ENCODE measurements around the gene MCM5. TPM values are rescaled to one million over a fixed set of nuclear protein-coding genes. Genes with fewer than 3 reads are reported as not detected.

The MCM5 gene
- total RNA-seq, 1 experiment from 2014 or later = 107 TPM

DNA sequence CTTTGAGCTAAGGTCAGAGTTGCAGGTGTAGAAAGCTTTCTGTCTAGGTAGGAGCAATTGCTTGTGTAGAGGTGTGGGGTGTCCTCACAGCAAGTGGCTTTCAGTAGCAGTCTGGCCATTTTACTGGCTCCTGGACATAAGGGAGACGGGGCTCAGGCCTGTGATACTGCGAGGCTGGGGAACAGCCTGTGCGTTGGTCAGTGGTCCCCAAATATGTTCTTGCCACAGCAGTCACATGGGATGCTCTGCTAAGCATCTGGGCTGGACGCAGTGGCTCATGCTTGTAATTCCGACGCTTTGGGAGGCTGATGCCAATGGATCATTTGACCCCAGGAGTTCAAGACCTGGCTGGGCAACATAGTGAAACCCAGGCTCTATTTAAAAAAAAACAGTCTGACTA is 1.9 kb downstream of the MCM5 start:
- no peak overlapping the region for H3K27ac Mint-ChIP-seq (ENCODE audit: unreplicated experiment)
- H3K4me3 Mint-ChIP-seq (ENCODE audit: unreplicated experiment) = no peak overlapping the region
- Histone ChIP-seq H3K36me3 (ENCODE audit: control insufficient read depth, insufficient read depth, low read length) (peaks cover 3% of the 10 kb centered on the region), H3K4me1 (peaks cover 5% of the 10 kb centered on the region), H3K4me3 (ENCODE audit: low read depth, low read length) (no peak overlapping the region), H3K27me3 (replicated peaks; ENCODE audit: control insufficient read depth, insufficient read depth, low read length) (no peaks in the 10 kb centered on the region), H3K9me3 (no peaks in the 10 kb centered on the region)
- BruUV-seq (replicated peaks) = no TSS peak
- ChIA-PET CTCF (no interaction called here), POLR2A (no interaction called here)
- peaks cover 63% of the 10 kb centered on the region for H3K36me3 Mint-ChIP-seq (ENCODE audit: insufficient read depth, unreplicated experiment)
- H3K27me3 Mint-ChIP-seq (ENCODE audit: insufficient read depth, unreplicated experiment) = no peaks in the 10 kb centered on the region
- TF ChIP-seq, protein P1, sequence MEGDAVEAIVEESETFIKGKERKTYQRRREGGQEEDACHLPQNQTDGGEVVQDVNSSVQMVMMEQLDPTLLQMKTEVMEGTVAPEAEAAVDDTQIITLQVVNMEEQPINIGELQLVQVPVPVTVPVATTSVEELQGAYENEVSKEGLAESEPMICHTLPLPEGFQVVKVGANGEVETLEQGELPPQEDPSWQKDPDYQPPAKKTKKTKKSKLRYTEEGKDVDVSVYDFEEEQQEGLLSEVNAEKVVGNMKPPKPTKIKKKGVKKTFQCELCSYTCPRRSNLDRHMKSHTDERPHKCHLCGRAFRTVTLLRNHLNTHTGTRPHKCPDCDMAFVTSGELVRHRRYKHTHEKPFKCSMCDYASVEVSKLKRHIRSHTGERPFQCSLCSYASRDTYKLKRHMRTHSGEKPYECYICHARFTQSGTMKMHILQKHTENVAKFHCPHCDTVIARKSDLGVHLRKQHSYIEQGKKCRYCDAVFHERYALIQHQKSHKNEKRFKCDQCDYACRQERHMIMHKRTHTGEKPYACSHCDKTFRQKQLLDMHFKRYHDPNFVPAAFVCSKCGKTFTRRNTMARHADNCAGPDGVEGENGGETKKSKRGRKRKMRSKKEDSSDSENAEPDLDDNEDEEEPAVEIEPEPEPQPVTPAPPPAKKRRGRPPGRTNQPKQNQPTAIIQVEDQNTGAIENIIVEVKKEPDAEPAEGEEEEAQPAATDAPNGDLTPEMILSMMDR (IDR thresholded peaks at IDR 0.05; ENCODE audit: insufficient read depth in 1 of 2, low read depth in 1 of 2, low read length in 1 of 2, severe bottlenecking in 1 of 2, unreplicated experiment in 1 of 2) = no peak
- no peaks in the 10 kb centered on the region for H3K9me3 Mint-ChIP-seq (ENCODE audit: unreplicated experiment)
- H3K4me1 Mint-ChIP-seq (ENCODE audit: low read depth, unreplicated experiment) = peaks cover 5% of the 10 kb centered on the region
- intact Hi-C loops (cut with micrococcal nuclease; ENCODE audit: unreplicated experiment) = no loop called here
- DNase-seq = no peak

DNA sequence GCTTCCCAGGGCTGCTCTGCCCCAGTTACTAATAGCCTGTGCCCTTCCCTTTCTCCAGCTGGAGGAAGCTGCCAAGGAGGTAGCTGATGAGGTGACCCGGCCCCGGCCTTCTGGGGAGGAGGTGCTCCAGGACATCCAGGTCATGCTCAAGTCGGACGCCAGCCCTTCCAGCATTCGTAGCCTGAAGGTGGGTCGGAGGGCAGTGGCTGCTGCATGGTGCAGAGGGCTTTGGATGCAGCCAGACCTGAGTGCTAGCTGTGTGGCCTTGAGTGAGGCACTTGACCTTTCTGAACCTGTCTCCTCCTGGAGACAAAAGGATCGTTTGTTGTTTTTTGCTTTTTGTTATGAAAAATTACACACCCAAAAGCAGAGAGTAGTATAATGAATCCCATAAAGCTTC is 3.4 kb downstream of the MCM5 start:
- no peaks in the 10 kb centered on the region for H3K27me3 ChIP-seq (replicated peaks; ENCODE audit: control insufficient read depth, insufficient read depth, low read length)
- intact Hi-C loops (cut with micrococcal nuclease; ENCODE audit: unreplicated experiment) = no loop called here
- ChIA-PET POLR2A (no interaction called here), CTCF (interaction anchor here (1.0 kb wide), 1 partner anchor 52 kb away, joined by 3 read pairs; no protein-coding TSS in a partner anchor)
- no peaks in the 10 kb centered on the region for H3K9me3 ChIP-seq
- H3K27me3 Mint-ChIP-seq (ENCODE audit: insufficient read depth, unreplicated experiment) = no peaks in the 10 kb centered on the region
- peaks cover 5% of the 10 kb centered on the region for H3K4me1 ChIP-seq
- no peak overlapping the region for H3K4me3 ChIP-seq (ENCODE audit: low read depth, low read length)
- H3K36me3 ChIP-seq (ENCODE audit: control insufficient read depth, insufficient read depth, low read length) = peaks cover 3% of the 10 kb centered on the region
- BruUV-seq (replicated peaks) = no TSS peak
- no peak for DNase-seq
- H3K36me3 Mint-ChIP-seq (ENCODE audit: insufficient read depth, unreplicated experiment) = peaks cover 77% of the 10 kb centered on the region
- H3K4me1 Mint-ChIP-seq (ENCODE audit: low read depth, unreplicated experiment) = no peaks in the 10 kb centered on the region
- no peak overlapping the region for H3K4me3 Mint-ChIP-seq (ENCODE audit: unreplicated experiment)
- no peaks in the 10 kb centered on the region for H3K9me3 Mint-ChIP-seq (ENCODE audit: unreplicated experiment)
- TF ChIP-seq, protein P1 (IDR thresholded peaks at IDR 0.05; ENCODE audit: insufficient read depth in 1 of 2, low read depth in 1 of 2, low read length in 1 of 2, severe bottlenecking in 1 of 2, unreplicated experiment in 1 of 2) = no peak
- H3K27ac Mint-ChIP-seq (ENCODE audit: unreplicated experiment) = no peak overlapping the region

DNA sequence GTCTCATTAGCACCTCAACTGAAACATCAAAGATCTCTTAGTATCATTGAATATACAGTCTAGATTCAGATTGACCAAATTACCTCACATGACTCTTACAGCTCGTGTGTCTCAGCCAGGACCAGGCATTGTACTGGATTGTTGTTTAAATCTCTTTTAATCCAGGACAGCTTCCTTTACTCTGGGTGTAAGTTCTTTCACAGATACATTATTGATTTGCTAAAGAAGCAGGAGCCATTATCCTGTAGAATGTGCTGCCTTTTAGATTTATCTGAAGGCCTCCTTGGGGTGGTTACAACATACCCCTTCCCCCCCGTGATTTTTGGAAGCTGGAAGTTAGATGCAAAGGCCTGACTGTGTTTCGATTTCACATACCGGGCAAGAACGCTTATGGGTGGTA is 4.2 kb downstream of the MCM5 start:
- Mint-ChIP-seq H3K27ac (ENCODE audit: unreplicated experiment) (no peak overlapping the region), H3K27me3 (ENCODE audit: insufficient read depth, unreplicated experiment) (no peaks in the 10 kb centered on the region), H3K36me3 (ENCODE audit: insufficient read depth, unreplicated experiment) (peaks cover 84% of the 10 kb centered on the region), H3K9me3 (ENCODE audit: unreplicated experiment) (no peaks in the 10 kb centered on the region), H3K4me3 (ENCODE audit: unreplicated experiment) (no peak overlapping the region), H3K4me1 (ENCODE audit: low read depth, unreplicated experiment) (no peaks in the 10 kb centered on the region)
- intact Hi-C loops (cut with micrococcal nuclease; ENCODE audit: unreplicated experiment) = no loop called here
- H3K4me3 ChIP-seq (ENCODE audit: low read depth, low read length) = no peak overlapping the region
- H3K4me1 ChIP-seq = peaks cover 2% of the 10 kb centered on the region
- DNase-seq = no peak
- H3K27me3 ChIP-seq (replicated peaks; ENCODE audit: control insufficient read depth, insufficient read depth, low read length) = no peaks in the 10 kb centered on the region
- peaks cover 3% of the 10 kb centered on the region for H3K36me3 ChIP-seq (ENCODE audit: control insufficient read depth, insufficient read depth, low read length)
- BruUV-seq (replicated peaks) = no TSS peak
- ChIA-PET CTCF (interaction anchor here (1.0 kb wide), 1 partner anchor 53 kb away, joined by 3 read pairs; no protein-coding TSS in a partner anchor), POLR2A (no interaction called here)
- TF ChIP-seq, protein P1 (IDR thresholded peaks at IDR 0.05; ENCODE audit: insufficient read depth in 1 of 2, low read depth in 1 of 2, low read length in 1 of 2, severe bottlenecking in 1 of 2, unreplicated experiment in 1 of 2) = no peak
- no peaks in the 10 kb centered on the region for H3K9me3 ChIP-seq
